Stomach (tissue), 9 donors: ENCODE data around the gene DISP3. TPM values are rescaled to one million over a fixed set of nuclear protein-coding genes. Genes with fewer than 3 reads are reported as not detected.

Experiments
- DNase-seq, 2 donors: peaks; one replicate each; pipeline versions ENCODE4 v3.0.0 to v3.0.0-alpha.2; 2013 to 2019
- H3K27ac ChIP-seq, 5 donors: fragments of 200-600 bp in 4 of 5; sonication (generic) in 4 of 5; one replicate each; pipeline ENCODE4 v1.5.1; 2013 to 2019; ENCODE audit warnings: mild to moderate bottlenecking in 1 of 5, moderate library complexity in 1 of 5
- H3K27me3 ChIP-seq, 3 donors: fragments of 200-600 bp; sonication (generic); one replicate each; pipeline ENCODE4 v1.5.1; 2017 to 2019; ENCODE audit warnings: mixed run types in 1 of 3
- H3K36me3 ChIP-seq, 4 donors: fragments of 200-600 bp; sonication (generic); 1 replicate in 3 of 4; 2 replicates in 1 of 4; pipeline ENCODE4 v1.5.1; 2016 to 2019
- H3K4me1 ChIP-seq, 4 donors: fragments of 200-600 bp; sonication (generic); one replicate each; pipeline ENCODE4 v1.5.1; 2016 to 2019
- H3K4me3 ChIP-seq, 4 donors: fragments of 200-600 bp; sonication (generic) in 3 of 4; one replicate each; pipeline ENCODE4 v1.5.1; 2016 to 2019; ENCODE audit warnings: mild to moderate bottlenecking in 1 of 4
- H3K9me3 ChIP-seq, 4 donors: fragments of 200-600 bp; sonication (generic); one replicate each; pipeline ENCODE4 v1.5.1; 2016 to 2019
- CTCF ChIP-seq, 7 experiments: fragments of 450-650 bp in 4 of 7; fragments of 200-600 bp in 3 of 7; sonication (generic) in 3 of 7; IDR thresholded peaks; one replicate each; pipeline ENCODE4 v1.5.1; 2016 to 2019; ENCODE audit warnings: antibody characterized with exemption in 7 of 7, control low read depth in 2 of 7, mild to moderate bottlenecking in 1 of 7
- EP300 ChIP-seq: sonication (generic); formaldehyde crosslinking; IDR thresholded peaks from one replicate; pipeline ENCODE4 v1.6.1; 2017; ENCODE audit warnings: antibody characterized with exemption
- POLR2A ChIP-seq, 4 donors: fragments of 450-650 bp; IDR thresholded peaks; one replicate each; pipeline ENCODE4 v1.6.1; 2016; ENCODE audit warnings: antibody characterized with exemption in 4 of 4, control low read depth in 2 of 4, mild to moderate bottlenecking in 1 of 4, moderate library complexity in 1 of 4
- POLR2AphosphoS5 ChIP-seq, 3 donors: sonication (generic); formaldehyde crosslinking; IDR thresholded peaks; one replicate each; pipeline ENCODE4 v1.6.1; 2016; ENCODE audit warnings: antibody characterized with exemption in 3 of 3
- WGBS, 5 donors: extraction: QIAGEN DNeasy Blood & Tissue Kit in 3 of 5; methylation state at CpG; one replicate each; pipeline versions ENCODE4 v1.1.5 to v1.1.7; 2013 to 2018; 5-methylcytosine and 5-hydroxymethylcytosine counted together
- intact Hi-C: fragments of 100-400 bp; cut with DNase I; formaldehyde crosslinking; loops from one replicate; pipeline ENCODE4 v1.15.1; 2023; ENCODE audit warnings: low total_unique reads
- polyA plus RNA-seq, 3 donors: library from polyadenylated mRNA; stranded (reverse); fragments of 200-250 nt; gene quantifications; one replicate each; pipeline ENCODE4 v1.2.3, GENCODE V29; 2013
- total RNA-seq, 5 donors: library from RNA; depleted of rRNA; stranded (reverse); fragments of >200 nt; gene quantifications; one replicate each; pipeline versions ENCODE4 v1.1.0 to v1.2.3, GENCODE V29; 2014 to 2016
- donor health status: healthy with polysubstance abuse.
- donor health status: Bipolar disorder and iron deficiency.
- donor health status: healthy.

DISP3 gene
- total and polyA plus RNA-seq, 8 donors = 0.08 to 0.45 TPM; not detected in 6

- H3K4me1 ChIP-seq = no peaks in the 10 kb centered on the region
- intact Hi-C loops = no loop called here
- WGBS, 5 donors = 76 to 87% (median 81%) methylated on average over 2 to 4 of the region's 4 CpGs
- TF ChIP-seq EP300 (no peak), POLR2A (IDR thresholded peaks at IDR 0.05) (no peak), CTCF (IDR thresholded peaks at IDR 0.05) (no peak), POLR2AphosphoS5 (IDR thresholded peaks at IDR 0.05) (no peak)
- H3K27me3 ChIP-seq = peaks cover 0 to 42% (median 4%) of the 10 kb centered on the region in 3 donors
- no peak overlapping the region for H3K27ac ChIP-seq
- DNase-seq = no peak
- H3K4me3 ChIP-seq = no peak overlapping the region
- no peaks in the 10 kb centered on the region for H3K9me3 ChIP-seq
- no peaks in the 10 kb centered on the region for H3K36me3 ChIP-seq
Measured at GRCh38 chr1:11432526-11432925, 46.4 kb upstream of the DISP3 start.

- Histone ChIP-seq H3K27ac (no peak overlapping the region), H3K36me3 (no peaks in the 10 kb centered on the region), H3K27me3 (peaks cover 0 to 58% (median 4%) of the 10 kb centered on the region in 3 donors), H3K9me3 (no peaks in the 10 kb centered on the region), H3K4me1 (no peaks in the 10 kb centered on the region), H3K4me3 (no peak overlapping the region)
- intact Hi-C loops = no loop called here
- 53 to 73% (median 67%) methylated on average over 2 to 5 of the region's 5 CpGs for WGBS, 5 donors
- TF ChIP-seq CTCF (IDR thresholded peaks at IDR 0.05) (no peak), POLR2AphosphoS5 (IDR thresholded peaks at IDR 0.05) (no peak), EP300 (no peak), POLR2A (IDR thresholded peaks at IDR 0.05) (no peak)
- peak in 1 of 2 donors; percentile 23 for DNase-seq
Measured at GRCh38 chr1:11434501-11434900, 44.5 kb upstream of the DISP3 start.

- DNase-seq = no peak
- no peaks in the 10 kb centered on the region for H3K36me3 ChIP-seq
- intact Hi-C loops = no loop called here
- WGBS, 5 donors = 80 to 88% (median 84%) methylated on average over 11 of the region's 11 CpGs
- H3K4me1 ChIP-seq = no peaks in the 10 kb centered on the region
- no peaks in the 10 kb centered on the region for H3K9me3 ChIP-seq
- no peak overlapping the region for H3K27ac ChIP-seq
- H3K4me3 ChIP-seq = no peak overlapping the region
- H3K27me3 ChIP-seq = peaks cover 0 to 63% (median 4%) of the 10 kb centered on the region in 3 donors
- TF ChIP-seq CTCF (IDR thresholded peaks at IDR 0.05) (no peak), POLR2A (IDR thresholded peaks at IDR 0.05) (no peak), EP300 (no peak), POLR2AphosphoS5 (IDR thresholded peaks at IDR 0.05) (no peak)
Measured at GRCh38 chr1:11434926-11435325, 44.0 kb upstream of the DISP3 start.

GRCh38 chr1:11438996-11439395, 40.0 kb upstream of the DISP3 start:
- Histone ChIP-seq H3K27ac (no peak overlapping the region), H3K36me3 (no peaks in the 10 kb centered on the region), H3K9me3 (no peaks in the 10 kb centered on the region), H3K27me3 (peaks cover 0 to 75% (median 6%) of the 10 kb centered on the region in 3 donors), H3K4me1 (no peaks in the 10 kb centered on the region), H3K4me3 (no peak overlapping the region)
- no peak for DNase-seq
- 43 to 68% (median 56%) methylated on average over 7 of the region's 7 CpGs for WGBS, 5 donors
- intact Hi-C loops = no loop called here
- no peak for TF ChIP-seq CTCF (IDR thresholded peaks at IDR 0.05)
- TF ChIP-seq EP300 = no peak
- no peak for TF ChIP-seq POLR2A (IDR thresholded peaks at IDR 0.05)
- no peak for TF ChIP-seq POLR2AphosphoS5 (IDR thresholded peaks at IDR 0.05)
